ENCODE data around the gene ARFGAP1.
"Not testable (repeated sequence)": the region's sequence is repeated elsewhere in the genome, so short reads cannot be mapped to it uniquely, and the experiment has no call there.

ARFGAP1 gene

DNA sequence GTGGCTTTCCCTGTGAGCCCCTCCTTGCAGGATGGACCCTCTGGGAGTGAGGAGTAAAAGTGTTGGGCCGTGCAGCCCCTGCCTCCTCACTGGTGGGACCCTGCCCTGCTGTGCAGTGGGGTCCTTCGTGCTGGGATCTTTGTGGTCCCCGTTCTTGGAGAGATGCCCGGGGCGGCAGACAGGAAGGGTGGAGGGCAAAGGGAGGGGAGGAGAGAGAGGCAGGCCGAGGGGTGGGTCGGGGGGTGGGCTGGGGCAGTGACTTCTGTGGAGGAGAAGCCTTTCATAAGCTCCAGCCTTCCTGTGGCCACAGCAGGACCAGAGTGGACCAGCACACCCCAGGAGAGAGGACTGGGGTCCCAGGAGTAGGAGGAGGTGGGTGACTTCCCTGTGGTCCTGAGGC lies 20.3 kb downstream of the ARFGAP1 start, which contains the start of gene COL20A1:
TSS of gene COL20A1 (plus strand) at position 283 of the 400 bp plus-strand sequence. CDS start 1,922 bp downstream, outside the sequence.
- no peak for DNase-seq (ENCODE audit: low spot score)

DNA sequence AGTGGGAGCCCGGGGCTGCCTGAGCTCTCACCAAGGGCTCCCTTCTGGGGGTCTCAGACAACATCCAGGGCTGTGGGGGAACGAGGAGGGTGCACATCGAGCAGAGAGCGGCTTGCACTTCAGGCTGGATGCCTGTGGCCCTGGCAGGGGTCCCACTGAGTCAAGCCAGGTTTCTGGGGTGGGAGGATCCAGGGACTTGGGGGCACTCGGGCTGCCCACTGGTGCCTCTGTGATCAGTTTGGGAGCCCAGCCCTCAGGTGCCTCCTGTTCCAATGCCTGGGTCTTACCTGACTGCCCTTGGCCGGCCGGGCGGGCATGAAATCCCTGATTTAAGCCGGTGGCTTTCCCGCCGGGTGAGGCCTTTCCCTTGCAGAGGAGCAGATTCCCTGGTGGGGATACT lies 20.8 kb downstream of the ARFGAP1 start:
- DNase-seq (ENCODE audit: low spot score), result no peak

DNA sequence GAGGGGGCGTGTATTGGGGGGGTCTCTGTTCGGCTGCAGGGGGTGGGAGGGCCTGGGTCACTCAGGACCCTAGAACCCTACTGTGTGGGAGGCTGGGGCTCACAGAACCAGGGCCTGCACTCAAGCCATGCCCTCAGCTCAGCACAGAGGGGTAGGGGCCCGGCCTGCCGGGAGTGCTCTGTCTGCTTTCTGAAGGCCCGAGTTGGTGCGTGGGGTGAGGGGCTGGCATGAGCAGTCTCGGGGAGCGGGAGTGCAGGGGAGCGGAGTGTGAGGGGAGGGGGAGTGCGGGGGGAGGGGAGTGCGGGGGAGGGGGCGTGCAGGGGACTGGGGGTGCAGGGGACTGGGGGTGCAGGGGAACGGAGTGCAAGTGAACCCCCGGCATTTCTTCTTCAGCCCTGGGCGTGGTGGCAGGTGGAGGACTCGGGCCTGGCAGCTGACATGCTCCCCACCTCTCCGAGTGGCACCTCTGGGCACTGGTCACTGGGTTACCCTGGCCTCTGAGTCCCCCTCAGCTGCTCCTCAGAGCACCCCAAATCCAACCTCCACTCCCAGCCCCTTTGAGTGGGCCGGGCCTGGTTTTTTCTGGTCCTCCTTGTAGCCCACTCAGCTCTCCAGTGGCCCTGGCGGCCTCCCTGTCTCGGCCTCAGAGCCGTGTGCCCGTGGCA lies 21.4 kb downstream of the ARFGAP1 start:
- DNase-seq (ENCODE audit: low spot score), result no peak

DNA sequence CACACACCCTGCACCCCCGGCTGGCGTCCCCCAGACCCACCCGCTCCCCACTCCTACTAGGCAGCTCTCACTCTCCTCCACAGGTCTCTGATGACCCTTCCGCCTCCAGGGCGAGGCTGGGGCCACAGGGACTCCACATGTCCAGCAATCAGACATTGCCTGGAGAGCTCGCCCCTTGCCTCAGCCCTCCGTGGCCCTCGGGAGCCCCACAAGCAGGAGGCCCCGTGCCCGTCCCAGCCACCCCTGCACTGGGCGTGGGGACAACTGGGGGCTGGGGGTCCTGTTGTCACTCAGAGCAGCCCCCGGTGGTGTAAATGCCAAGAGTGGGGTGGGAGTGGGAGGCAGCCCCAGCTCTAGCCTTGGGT lies 21.9 kb downstream of the ARFGAP1 start:
- no peak for DNase-seq (ENCODE audit: low spot score)

DNA sequence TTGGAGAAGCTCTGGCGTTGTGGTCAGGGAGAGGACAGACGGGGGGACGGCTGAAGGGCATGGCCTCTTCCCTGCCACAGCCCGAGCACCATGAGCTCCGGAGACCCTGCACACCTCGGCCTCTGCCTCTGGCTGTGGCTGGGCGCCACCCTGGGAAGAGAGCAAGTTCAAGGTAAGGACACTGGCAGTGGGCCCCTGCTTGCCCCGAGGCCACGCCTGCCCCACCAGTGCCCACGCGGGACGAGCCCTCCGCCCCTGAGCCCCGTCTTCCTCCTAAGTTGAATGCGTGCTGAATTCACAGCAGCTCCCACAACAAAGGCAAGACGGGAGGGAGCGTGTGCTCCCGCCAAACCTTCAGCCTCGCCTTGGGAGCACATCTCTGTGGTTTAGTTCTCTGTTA lies 22.4 kb downstream of the ARFGAP1 start:
- no peak for DNase-seq (ENCODE audit: low spot score)

DNA sequence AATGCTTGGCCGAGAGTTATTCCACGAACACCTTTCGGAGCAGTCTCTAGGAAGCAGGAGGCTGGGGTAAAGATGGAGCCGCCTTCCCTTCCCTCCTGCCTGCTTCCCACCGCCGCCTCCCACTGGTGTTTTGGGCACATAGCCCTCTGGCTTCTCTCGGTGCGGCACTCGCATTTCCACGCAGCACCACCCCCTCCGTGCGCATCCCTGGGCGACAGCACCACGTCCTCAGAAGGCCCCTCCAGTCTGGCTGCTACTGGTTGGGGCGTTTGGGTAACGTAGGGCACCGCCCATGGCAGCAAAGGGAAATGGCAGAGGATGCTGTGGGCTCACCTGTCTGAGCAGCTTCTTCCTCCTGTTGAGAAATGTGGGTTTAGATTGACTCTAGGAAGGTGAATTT lies 22.8 kb downstream of the ARFGAP1 start:
- DNase-seq (ENCODE audit: low spot score), result no peak

DNA sequence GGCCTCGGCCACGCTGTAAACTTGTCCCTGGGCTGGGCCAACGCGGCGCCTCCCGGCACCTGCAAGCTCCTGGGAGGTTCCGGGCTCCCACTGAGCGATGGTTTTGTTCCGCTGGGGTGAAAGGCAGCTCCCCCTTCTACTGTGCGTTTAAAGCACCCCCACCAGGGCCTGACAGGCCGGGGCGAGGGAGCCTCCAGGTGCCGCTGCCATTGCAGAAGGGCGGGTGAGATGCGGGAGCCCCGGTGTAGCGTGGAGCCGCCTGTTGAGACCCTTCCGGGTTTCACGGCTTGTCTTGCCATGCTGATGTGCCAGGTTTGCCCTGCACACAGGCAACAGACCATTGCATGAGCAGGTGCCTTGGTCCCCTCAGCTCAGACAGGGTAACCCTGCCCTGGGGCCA lies 23.2 kb downstream of the ARFGAP1 start:
- DNase-seq (ENCODE audit: low spot score), result no peak

DNA sequence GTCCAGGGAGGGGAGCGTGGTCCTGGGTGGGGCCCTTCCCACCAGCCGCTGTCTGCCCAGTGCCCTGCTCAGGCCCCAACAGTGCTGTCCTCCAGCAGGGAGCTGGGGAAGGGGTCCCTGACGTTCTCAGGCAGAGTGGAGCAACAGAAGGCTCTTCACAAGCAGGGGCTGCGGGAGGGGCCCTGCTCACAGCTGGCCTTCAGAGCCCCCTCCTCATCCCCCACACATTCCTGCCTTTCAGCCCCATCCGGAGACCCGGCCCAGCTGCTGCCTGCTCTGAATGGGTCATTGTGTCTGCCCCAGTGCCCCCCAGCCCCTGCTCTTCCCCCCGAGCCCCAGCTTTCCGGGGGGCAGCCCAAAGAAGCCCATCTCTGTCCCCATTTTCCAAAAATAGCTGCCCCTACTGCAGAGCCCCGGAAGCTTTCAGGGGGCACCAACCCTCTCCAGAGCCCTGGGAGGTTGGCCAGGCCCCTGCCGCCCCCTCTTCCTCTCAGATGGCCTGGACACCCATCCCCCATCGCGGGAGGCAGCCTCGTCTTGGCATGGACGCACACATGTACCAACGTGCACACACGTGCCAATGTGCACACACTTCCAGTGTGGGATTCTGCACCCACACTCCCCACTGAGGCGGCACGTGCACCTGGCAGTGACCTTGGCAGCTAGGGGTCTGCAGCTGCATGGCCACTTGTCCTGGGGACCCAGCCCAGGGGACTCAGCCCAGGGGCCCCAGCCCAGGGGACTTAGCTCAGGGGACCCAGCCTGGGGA lies 24.1 kb downstream of the ARFGAP1 start:
- DNase-seq (ENCODE audit: low spot score), result no peak

DNA sequence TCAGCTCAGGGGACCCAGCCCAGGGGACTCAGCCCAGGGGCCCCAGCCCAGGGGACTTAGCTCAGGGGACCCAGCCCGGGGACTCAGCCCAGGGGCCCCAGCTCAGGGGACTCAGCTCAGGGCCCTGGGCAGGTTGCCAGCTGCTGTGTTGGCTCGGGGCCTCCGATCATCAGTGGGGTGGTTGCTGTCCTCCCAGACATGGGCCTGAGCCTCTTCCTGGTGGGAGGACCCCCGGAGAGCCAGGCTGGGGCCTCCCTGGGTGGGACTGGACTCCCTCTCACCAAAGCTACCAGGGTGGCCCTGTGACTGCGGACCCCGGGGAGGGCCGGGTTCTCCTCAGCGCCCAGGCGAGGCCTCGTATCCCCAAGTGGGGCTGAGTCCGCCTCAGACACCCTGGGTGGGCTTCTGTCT lies 24.8 kb downstream of the ARFGAP1 start:
- no peak for DNase-seq (ENCODE audit: low spot score)

DNA sequence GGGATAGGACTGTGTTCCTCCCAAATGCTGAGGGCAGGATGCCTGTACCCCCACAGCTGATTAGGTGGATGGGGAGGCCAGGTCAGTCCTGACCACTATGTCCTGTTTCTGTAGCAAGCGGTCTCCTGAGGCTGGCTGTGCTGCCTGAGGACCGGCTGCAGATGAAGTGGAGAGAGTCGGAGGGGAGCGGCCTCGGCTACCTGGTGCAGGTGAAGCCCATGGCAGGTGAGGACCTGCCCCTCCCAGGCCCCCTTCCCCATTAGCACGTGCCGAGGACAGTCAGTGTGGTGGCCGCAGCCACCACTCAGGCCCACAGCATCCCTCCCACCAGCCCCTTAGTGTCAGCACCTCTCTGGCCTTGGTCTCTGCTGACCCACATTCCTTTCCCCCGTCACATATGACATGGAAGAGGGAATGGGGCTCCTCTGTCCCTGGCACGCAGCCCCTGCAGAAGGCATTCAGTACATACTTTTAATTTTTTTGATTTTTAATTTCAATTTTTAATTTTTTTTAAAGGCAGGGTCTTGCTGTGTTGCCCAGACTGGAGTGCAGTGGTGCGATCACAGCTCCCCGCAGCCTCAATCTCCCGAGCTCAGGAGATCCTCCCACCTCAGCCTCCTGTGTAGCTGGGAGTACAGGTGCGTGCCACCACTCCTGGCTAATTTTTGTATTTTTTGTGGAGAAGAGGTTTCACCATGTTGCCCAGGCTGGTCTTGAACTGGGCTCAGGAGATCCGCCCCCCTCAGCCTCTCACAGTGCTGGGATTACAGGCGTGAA lies 25.4 kb downstream of the ARFGAP1 start:
- no peak for DNase-seq (ENCODE audit: low spot score)

DNA sequence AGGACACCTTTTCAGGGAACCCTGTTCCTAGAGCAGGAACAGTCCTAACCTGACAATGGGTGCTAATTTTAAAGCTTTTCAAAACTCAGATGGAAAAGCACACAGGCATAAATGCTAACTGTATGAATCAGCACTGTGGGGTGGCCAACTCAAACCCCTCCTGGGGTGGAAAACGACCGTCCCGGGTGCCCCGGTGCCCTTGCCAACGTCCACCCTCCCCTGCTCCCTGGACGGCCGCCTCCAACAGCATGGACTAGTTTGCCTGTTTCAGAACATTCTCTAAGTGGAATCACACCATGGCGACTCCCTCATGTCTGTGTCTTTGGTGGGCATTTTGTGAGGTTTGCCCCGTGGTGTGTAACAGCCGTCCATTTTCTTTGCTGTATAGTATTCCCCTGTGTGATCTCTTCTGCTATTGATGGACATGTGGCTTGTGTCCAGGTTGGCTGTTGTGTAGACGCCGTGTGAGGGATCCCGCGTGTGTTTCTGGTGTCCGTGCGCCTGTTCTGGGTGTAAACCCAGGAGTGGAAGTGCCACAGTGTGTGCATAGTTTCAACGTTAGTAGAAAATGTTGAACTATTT lies 26.2 kb downstream of the ARFGAP1 start:
- no peak for DNase-seq (ENCODE audit: low spot score)

DNA sequence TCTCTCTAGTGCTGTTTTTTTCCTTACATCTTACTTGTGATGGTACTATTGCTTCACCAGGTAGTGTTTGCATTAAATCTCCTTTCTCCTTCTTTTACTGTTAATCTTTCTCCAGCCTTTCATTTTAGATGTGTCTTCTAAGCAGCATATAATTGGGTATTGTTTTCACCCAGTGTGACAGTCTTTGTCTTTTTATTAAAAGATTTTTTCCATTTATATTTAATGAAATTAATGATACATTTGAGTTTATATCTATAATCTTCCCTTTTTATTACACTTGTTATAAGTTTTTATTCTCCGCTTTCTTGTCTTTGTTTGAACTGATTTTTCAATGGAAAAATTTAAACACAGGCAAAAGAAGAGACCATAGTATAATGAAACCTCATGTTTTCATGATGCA lies 29.1 kb downstream of the ARFGAP1 start:
- DNase-seq (ENCODE audit: low spot score), result no peak

DNA sequence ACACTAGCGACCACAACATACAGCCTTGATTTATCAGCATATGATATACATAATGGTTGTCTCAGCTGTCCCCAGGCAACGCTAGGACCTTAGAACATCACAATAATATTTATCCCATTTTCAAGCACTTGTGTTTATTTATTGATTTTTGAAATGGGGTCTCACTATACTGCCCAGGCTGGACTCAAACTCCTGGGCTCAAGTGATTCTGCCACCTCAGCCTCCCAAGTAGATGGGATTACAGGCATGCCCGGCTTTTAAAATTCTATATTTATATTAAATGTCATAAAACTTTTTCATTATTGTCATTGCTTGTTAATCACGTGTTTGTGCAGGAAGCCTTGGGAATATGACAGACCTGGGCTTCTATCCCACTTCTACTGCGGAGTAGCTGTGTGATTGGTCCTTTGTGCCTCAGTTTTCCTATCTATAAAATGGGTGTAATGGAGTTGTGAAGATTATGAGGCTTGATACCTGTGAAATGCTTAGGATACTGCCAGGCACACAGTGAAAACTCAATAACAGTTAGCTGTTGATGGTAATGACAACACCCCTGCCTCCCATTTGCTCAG lies 30.6 kb downstream of the ARFGAP1 start:
- DNase-seq (ENCODE audit: low spot score), result no peak

DNA sequence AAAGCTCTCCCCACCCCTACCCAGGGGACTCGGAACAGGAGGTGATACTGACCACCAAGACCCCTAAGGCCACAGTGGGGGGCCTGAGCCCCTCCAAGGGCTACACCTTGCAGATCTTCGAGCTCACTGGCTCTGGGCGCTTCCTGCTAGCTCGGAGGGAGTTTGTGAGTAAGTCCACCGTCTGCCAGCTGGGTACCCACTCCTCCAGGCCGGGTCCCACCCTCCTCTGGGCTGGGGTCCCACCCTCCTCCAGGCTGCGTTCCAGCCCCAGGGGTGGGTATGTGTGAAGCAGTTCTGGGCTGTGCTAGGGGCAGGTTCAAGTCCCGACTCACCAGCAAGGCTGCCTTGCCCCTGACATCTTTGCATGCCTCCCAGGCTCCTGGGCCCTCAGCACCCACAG lies 32.8 kb downstream of the ARFGAP1 start:
- no peak for DNase-seq (ENCODE audit: low spot score)

DNA sequence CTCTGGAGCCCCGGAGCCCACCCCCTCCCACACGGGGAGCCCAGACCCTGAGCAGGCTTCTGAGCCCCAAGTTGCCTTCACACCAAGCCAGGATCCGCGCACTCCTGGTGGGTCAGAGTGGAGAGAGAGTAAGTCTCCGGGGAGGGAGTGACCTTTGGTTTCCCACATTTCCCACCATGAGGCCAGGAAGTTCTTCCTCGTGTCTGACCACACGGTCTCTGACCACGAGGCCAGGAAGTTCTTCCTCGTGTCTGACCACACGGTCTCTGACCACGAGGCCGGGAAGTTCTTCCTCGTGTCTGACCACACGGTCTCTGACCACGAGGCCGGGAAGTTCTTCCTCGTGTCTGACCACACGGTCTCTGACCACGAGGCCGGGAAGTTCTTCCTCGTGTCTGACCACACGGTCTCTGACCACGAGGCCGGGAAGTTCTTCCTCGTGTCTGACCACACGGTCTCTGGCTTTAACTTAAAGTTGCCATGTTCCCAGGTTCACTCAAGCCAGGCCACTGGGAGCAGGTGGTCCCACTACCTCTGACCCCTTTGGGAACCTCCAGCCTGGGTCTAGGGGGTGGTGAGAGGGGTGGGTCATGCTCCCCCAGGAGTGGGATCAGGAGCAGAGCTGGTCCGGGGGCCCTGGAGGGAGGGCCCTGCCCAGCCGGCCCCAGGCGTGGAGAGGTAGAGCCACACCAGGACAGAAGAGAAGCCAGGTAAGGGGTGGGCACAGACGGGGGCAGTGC lies 33.5 kb downstream of the ARFGAP1 start:
- not testable (repeated sequence) for DNase-seq (ENCODE audit: low spot score)

DNA sequence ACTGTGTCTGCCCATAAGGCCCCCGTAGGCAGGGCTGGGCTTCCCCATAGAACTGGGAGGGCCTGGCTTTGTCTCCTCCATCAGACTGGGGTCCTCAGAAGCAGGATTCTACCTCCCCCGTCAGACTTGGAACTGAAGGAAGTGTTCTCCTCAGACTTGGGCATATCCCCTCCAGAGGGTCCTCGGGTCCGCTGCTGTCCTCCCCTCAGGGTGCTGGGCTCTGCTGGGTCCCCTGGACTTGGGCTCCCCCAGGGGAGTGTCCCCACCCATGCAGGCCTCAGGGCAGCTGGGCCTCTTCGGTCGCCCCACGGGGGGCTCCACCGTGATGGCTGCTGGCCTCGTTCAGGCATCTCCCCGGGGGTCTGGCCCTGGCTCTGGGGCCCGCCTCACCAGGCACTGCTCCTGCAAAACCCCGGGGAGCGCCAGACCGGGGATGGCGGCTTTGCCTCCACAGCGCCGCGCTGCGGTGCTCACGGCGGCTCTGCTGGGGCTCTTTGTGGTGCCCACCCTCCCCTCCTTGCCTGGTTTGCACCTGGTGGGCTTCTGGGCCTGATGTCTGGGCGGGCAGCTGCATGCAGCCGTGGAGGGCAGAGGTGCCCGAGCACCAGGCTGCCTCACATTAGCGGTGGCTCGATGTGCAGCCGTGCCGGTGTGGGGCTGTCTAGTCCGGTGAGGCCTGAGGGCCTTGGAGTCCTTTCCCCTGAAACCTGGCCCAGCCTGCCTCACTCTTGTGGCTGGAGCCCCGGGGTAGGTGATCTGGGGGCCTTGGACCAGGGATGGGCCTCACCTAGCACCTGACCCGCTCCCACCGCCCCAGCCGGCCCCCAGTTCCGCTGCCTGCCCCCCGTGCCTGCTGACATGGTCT lies 34.3 kb downstream of the ARFGAP1 start:
- DNase-seq (ENCODE audit: low spot score), result no peak

DNA sequence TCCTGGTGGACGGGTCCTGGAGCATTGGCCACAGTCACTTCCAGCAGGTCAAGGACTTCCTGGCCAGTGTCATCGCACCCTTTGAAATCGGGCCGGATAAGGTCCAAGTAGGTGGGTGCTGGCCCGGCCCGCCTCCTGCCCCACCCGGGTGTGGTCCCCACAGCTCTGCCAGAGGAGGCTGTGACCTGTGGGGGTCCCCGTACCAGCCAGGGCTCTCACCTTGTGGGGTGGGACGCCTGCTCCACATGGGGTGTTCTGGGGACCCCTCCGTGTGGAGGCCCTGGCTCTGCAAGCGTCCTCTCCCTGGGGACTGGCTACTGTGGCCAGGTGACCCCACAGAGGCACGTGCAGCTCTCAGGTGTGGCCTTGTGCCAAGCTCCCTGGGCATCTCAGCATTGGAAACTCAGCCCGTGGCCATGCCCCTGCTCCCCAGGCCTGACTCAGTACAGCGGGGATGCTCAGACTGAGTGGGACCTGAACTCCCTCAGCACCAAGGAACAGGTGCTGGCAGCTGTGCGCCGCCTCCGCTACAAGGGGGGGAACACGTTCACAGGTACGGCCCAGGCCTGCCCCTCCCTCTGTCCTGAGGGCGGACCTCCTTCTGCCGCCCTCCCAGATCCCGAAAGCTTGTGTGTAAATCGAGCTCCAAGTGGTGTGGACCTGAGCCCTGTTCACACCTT lies 35.1 kb downstream of the ARFGAP1 start:
- DNase-seq (ENCODE audit: low spot score), result no peak

DNA sequence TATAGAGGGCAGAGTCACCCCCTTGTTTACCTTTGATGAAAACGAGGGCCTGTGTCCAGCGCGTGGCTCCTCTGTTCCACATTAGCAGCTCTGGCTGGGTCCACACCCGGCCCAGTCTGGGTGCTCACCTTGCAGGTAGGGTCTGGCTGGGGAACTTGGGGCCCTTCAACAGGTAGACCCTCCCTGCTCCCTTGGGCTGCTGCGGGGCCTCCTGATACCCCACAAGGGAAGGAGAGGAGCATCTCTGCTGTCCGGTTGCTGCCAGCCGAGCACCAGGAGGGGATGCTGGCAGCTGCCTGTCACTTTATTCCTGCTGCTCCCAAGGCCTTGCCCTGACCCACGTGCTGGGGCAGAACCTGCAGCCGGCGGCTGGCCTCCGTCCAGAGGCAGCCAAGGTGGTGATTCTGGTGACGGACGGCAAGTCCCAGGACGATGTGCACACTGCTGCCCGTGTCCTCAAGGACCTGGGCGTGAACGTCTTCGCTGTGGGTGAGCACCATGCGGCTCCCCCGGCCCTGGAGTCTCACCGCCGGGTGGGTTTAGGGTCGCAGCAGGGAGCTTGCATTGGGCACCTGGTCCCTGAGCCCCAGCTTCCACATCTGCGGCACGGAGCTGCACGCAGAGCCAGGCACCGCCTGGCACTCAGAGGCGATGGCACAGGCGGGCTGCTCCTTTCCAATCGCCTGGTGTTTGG lies 35.8 kb downstream of the ARFGAP1 start:
- no peak for DNase-seq (ENCODE audit: low spot score)
